Measurements from ENCODE around the gene EIF2AK3. TPM values are rescaled to one million over a fixed set of nuclear protein-coding genes. Genes with fewer than 3 reads are reported as not detected.

The EIF2AK3 gene
- total RNA-seq, 1 donor from 2014 or later: 27.1 TPM

- Histone ChIP-seq H4K20me1 (ENCODE audit: insufficient read depth, low read length) (peaks cover 39% of the 10 kb centered on the region), H3K27me3 (ENCODE audit: insufficient read depth, low read length) (no peaks in the 10 kb centered on the region), H3K9me3 (ENCODE audit: insufficient read depth, low read depth, low read length) (no peaks in the 10 kb centered on the region), H3K27ac (ENCODE audit: low read depth, low read length) (no peak overlapping the region), H3K36me3 (ENCODE audit: insufficient read depth, low read length) (peaks cover 4% of the 10 kb centered on the region), H3K4me1 (ENCODE audit: insufficient read depth, low read length) (peaks cover 11% of the 10 kb centered on the region), H2AFZ (ENCODE audit: low read depth, low read length) (no peak overlapping the region), H3K4me2 (ENCODE audit: low read length) (no peak overlapping the region), H3K79me2 (ENCODE audit: insufficient read depth, low read length) (peaks cover 55% of the 10 kb centered on the region), H3K4me3 (ENCODE audit: insufficient read depth, low read depth, low read length) (no peak overlapping the region), H3K9ac (ENCODE audit: low read length) (no peak overlapping the region)
- no peaks in the 10 kb centered on the region for H3K27me3 Mint-ChIP-seq (ENCODE audit: low read depth, unreplicated experiment)
- H3K27ac Mint-ChIP-seq (ENCODE audit: unreplicated experiment): no peak overlapping the region
- FAIRE-seq (no peak), DNase-seq (ENCODE audit: low read depth) (no peak)
- H3K9me3 Mint-ChIP-seq (ENCODE audit: unreplicated experiment): no peaks in the 10 kb centered on the region
- peaks cover 22% of the 10 kb centered on the region for H3K4me1 Mint-ChIP-seq (ENCODE audit: low read depth, unreplicated experiment)
- H3K36me3 Mint-ChIP-seq (ENCODE audit: low read depth, unreplicated experiment): no peaks in the 10 kb centered on the region
- TF ChIP-seq CTCF (IDR thresholded peaks at IDR 0.05; ENCODE audit: insufficient read depth, low read depth, low read length) (no peak), EZH2 (IDR thresholded peaks at IDR 0.05; ENCODE audit: insufficient read depth, low read length) (no peak)
- H3K4me3 Mint-ChIP-seq (ENCODE audit: unreplicated experiment): no peak overlapping the region
Measured at GRCh38 chr2:88608184-88608583, 19.1 kb downstream of the EIF2AK3 start.

- DNase-seq (ENCODE audit: low read depth): no peak
- H3K9ac ChIP-seq (ENCODE audit: low read length): no peak overlapping the region
- H3K27me3 Mint-ChIP-seq (ENCODE audit: low read depth, unreplicated experiment): no peaks in the 10 kb centered on the region
Measured at GRCh38 chr2:88607416-88607815, 19.8 kb downstream of the EIF2AK3 start.

More at GRCh38 chr2:88607416-88607815, 19.8 kb downstream of the EIF2AK3 start:
- no peak overlapping the region for H2AFZ ChIP-seq (ENCODE audit: low read depth, low read length)
- no peaks in the 10 kb centered on the region for H3K27me3 ChIP-seq (ENCODE audit: insufficient read depth, low read length)
- H3K9me3 ChIP-seq (ENCODE audit: insufficient read depth, low read depth, low read length): no peaks in the 10 kb centered on the region
- no peak overlapping the region for H3K4me2 ChIP-seq (ENCODE audit: low read length)
- H3K4me3 ChIP-seq (ENCODE audit: insufficient read depth, low read depth, low read length): no peak overlapping the region
- FAIRE-seq: no peak
- peaks cover 28% of the 10 kb centered on the region for H3K4me1 Mint-ChIP-seq (ENCODE audit: low read depth, unreplicated experiment)
- peaks cover 19% of the 10 kb centered on the region for H3K4me1 ChIP-seq (ENCODE audit: insufficient read depth, low read length)
- H3K36me3 ChIP-seq (ENCODE audit: insufficient read depth, low read length): peaks cover 4% of the 10 kb centered on the region
- no peak overlapping the region for H3K4me3 Mint-ChIP-seq (ENCODE audit: unreplicated experiment)
- no peak overlapping the region for H3K27ac ChIP-seq (ENCODE audit: low read depth, low read length)
- peaks cover 33% of the 10 kb centered on the region for H4K20me1 ChIP-seq (ENCODE audit: insufficient read depth, low read length)
- TF ChIP-seq EZH2 (IDR thresholded peaks at IDR 0.05; ENCODE audit: insufficient read depth, low read length) (no peak), CTCF (IDR thresholded peaks at IDR 0.05; ENCODE audit: insufficient read depth, low read depth, low read length) (no peak)
- no peak overlapping the region for H3K27ac Mint-ChIP-seq (ENCODE audit: unreplicated experiment)
- no peaks in the 10 kb centered on the region for H3K9me3 Mint-ChIP-seq (ENCODE audit: unreplicated experiment)
- H3K36me3 Mint-ChIP-seq (ENCODE audit: low read depth, unreplicated experiment): no peaks in the 10 kb centered on the region
- H3K79me2 ChIP-seq (ENCODE audit: insufficient read depth, low read length): peaks cover 59% of the 10 kb centered on the region

All from astrocyte (in vitro differentiated cells and primary cell).